ENCODE results near the gene MFSD6.

Gene MFSD6

DNA sequence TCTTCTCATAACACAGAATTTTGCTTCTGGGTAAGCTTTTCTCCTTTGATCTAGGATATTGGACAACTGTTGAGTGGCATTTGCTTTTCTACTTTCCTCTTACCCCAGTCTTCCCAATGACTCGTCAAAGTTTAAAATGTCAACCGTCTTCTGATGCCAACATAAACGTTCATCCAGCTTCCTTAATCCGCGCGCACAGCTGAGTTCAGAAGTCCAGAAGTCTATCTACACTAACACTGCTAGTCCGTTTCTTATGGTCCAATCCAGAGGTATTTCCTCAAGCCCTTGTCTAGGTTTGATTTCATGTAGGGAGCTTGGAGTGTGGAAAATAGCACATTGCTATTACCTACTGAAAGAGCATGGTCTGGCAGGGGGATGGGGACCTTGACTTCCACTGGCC is 48.7 kb downstream of the MFSD6 start:
- no peak for TF ChIP-seq CTCF (IDR thresholded peaks at IDR 0.05; ENCODE audit: insufficient read depth, missing control alignments)
- FAIRE-seq, result no peak
- DNase-seq (ENCODE audit: insufficient read length, low spot score), result no peak

GRCh38 chr2:190457256-190457655 is 49.1 kb downstream of the MFSD6 start:
- TF ChIP-seq CTCF (IDR thresholded peaks at IDR 0.05; ENCODE audit: insufficient read depth, missing control alignments), result no peak
- FAIRE-seq, result no peak
- no peak for DNase-seq (ENCODE audit: insufficient read length, low spot score)

DNA sequence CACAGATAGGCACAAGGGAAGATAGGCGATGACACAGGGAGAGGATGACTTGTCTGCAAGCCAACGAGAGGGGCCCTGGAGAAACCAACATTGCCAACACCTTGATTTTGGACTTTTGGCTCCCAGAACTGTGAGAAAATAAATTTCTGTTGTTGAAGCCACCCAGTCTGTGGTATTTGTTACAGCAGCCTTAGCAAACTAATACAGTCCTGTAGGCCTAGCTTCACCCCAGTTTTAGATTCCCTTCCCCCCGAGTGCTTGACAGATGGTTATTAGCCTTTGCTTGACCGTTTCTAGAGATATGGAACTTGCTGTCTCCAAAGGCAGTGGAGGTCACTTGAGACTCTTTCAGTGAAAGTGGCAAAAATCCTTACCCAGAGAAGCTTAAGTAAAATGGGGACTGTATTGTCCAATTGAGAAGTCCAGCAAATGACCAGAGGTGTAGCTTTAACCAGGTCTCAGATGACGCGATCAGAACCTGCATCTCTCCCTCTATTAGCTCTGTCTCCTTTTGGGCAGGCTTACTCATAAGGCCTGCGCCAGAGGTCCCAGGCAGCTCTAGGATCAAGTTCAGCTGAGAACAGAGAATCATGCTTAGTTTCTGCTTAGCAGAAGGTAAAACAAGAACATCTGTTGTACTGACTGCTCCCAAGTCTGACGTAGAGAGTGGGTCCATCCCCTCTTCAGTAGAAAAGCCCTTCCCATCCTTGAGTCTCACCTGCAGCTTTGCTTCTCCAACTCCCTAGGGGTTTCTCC is 50.4 kb downstream of the MFSD6 start:
- FAIRE-seq (no peak), DNase-seq (ENCODE audit: insufficient read length, low spot score) (no peak)
- TF ChIP-seq CTCF (IDR thresholded peaks at IDR 0.05; ENCODE audit: insufficient read depth, missing control alignments), result no peak

DNA sequence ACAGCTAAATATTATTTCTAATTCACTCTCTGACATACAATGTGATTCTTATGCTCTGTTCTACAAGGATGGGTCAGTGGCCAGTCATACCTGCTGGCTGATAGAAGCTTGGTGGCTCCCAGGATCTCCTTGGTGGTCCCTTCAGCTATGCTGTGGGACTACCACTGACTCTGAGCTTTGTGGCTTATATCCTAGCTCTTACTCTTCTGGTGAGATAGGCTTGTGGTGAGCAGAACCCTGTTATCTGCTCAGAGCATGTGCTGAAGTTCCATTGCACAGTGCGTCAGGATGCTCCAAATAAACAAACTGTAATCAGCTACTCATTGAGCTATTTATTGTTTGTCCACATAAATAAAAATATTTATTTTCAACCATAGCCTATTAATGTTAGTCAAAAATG is 51.7 kb downstream of the MFSD6 start:
- DNase-seq (ENCODE audit: insufficient read length, low spot score) (no peak), FAIRE-seq (no peak)
- no peak for TF ChIP-seq CTCF (IDR thresholded peaks at IDR 0.05; ENCODE audit: insufficient read depth, missing control alignments)

- no peak for TF ChIP-seq CTCF (IDR thresholded peaks at IDR 0.05; ENCODE audit: insufficient read depth, missing control alignments)
- DNase-seq (ENCODE audit: insufficient read length, low spot score) (no peak), FAIRE-seq (no peak)
These were observed 52.3 kb downstream of the MFSD6 start for GRCh38 chr2:190460487-190460886.

GRCh38 chr2:190462181-190462580 is 54.0 kb downstream of the MFSD6 start:
- no peak for TF ChIP-seq CTCF (IDR thresholded peaks at IDR 0.05; ENCODE audit: insufficient read depth, missing control alignments)
- FAIRE-seq (no peak), DNase-seq (ENCODE audit: insufficient read length, low spot score) (no peak)

DNA sequence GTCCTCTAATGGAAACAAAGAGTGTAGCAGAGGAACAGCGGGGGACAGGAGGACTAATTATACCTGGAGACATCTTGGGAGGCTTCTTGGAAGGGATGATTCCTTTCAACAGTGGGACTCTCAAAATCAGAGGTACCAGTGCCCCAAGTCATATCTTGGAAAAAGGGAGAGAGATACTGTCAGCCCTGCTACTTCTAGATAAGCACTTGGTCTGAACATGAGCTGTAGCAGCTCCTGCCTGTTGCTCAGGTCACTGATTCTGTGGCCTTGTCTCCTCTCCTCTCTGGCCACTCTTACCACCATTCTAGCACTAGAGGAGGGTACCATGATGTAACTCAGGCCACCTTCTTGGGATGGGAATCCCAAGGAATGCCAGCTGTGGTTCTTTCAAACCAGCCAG is 54.5 kb downstream of the MFSD6 start:
- FAIRE-seq, result no peak
- no peak for TF ChIP-seq CTCF (IDR thresholded peaks at IDR 0.05; ENCODE audit: insufficient read depth, missing control alignments)
- DNase-seq (ENCODE audit: insufficient read length, low spot score), result no peak

Measured in D721Med (cell line).